Embryonic facial prominence (tissue), 1 donor: ENCODE measurements around the gene HMMR.
"Not testable (repeated sequence)": the region's sequence is repeated elsewhere in the genome, so short reads cannot be mapped to it uniquely, and the experiment has no call there.

Experiments
- DNase-seq: peaks from one replicate; pipeline ENCODE4 v3.0.0-alpha.2; 2016; ENCODE audit errors: extremely low spot score

Gene HMMR

DNA sequence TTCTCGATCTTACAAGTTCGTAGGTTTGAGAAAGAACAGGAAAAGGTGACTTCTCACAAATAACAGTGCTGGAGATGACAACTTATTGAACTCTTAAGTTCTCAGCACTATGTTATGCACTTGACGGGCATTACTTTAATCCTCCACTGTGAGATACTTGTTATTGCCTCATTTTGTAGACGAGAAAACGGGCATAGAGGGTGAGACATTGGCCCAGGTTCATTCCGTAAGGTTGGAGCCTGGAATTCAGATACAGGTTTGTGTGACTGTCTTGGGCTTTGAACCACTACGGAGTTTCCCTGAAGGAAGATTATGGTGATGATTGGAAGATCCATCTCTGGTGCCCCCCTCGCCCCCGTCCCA, 45.6 kb downstream of the HMMR start:
- DNase-seq = no peak

- no peak for DNase-seq
Observed at GRCh38 chr5:163506726-163507125, 46.3 kb downstream of the HMMR start.

DNA sequence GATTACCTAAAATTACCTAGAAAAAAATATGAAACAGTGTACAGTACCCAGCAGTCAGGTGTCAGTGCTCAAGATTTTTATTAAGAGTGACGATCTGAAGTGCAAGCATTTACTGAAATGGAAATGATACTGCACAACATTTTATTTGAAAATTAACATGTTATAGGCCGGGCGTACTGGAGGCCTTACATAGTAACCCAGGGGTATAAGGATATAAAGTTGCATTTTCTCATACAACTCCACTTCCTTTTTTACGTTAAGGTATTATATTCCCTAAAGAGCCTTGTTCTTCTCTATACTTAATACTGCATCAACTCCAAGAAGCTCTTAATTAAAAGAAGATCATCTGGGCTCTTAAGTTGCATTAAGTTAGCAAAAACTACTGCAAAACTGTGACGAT, 48.3 kb downstream of the HMMR start:
- DNase-seq = no peak

GRCh38 chr5:163509291-163509951, 49.0 kb downstream of the HMMR start:
- DNase-seq = no peak

- DNase-seq = no peak
Observed at GRCh38 chr5:163512526-163512925, 52.1 kb downstream of the HMMR start.

GRCh38 chr5:163525096-163525495, 64.7 kb downstream of the HMMR start:
- no peak for DNase-seq

DNA sequence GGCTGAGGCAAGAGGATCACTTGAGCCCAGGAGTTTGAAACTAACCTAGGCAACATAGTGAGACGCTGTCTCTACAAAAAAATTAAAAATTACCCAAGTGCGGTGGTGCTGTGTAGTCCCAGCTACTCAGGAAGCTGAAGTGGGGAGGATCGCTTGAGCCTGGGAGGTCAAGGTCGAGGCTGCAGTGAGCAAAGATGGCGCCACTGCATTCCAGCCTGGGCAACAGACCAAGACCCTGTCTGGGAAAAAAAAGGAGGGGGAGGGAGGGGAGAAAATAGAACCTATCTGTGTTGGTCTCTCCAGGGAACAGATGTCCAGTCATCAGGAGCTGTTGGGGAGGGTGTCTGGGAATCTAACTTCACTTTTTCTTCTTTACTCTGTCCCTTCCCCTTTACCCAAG, 69.3 kb downstream of the HMMR start:
- DNase-seq = no peak

GRCh38 chr5:163531272-163531671, 70.8 kb downstream of the HMMR start:
- DNase-seq = no peak

DNA sequence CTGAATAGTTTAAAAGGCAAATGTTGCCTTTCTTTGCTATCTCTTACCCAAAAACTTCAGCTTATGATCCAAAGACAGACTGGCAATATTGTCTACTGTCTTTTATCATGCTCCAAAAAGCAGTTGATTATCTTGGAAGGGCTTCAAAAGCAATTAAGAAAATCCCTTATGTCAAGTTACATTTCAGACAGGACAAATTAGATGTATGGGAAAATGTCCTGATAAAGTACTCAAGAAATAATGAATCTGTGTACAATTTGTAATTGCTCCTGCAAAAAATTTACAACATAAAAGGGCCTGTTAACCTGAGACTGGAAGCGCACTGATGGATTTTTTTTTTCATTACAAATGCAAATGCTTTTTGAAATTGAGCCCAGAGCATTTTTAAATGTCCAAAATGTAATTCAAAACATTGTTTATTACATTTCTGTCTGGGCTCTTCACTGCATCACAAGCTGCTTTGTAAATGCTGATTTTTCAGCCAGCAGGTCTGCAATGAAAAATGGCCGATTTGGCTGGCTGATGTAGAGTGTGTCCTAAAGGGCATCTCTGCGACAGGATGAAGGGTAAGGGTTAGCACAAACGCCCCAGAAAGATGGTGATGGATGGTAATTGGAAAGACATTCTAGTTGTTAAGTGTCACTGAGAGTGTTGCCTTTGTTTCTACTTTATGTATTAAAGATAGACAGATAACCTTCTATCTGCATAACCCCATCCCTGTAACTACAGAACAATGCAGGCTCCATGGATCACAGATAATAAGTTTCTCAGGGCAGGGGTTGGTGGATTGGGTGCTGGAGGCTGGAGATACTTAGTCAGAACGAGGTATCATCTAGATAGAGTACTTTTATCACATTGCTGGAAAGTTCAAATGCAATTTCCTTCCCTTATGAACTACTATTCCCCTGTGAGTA, 72.0 kb downstream of the HMMR start:
- no peak for DNase-seq

GRCh38 chr5:163533223-163533622, 72.8 kb downstream of the HMMR start:
- no peak for DNase-seq

DNA sequence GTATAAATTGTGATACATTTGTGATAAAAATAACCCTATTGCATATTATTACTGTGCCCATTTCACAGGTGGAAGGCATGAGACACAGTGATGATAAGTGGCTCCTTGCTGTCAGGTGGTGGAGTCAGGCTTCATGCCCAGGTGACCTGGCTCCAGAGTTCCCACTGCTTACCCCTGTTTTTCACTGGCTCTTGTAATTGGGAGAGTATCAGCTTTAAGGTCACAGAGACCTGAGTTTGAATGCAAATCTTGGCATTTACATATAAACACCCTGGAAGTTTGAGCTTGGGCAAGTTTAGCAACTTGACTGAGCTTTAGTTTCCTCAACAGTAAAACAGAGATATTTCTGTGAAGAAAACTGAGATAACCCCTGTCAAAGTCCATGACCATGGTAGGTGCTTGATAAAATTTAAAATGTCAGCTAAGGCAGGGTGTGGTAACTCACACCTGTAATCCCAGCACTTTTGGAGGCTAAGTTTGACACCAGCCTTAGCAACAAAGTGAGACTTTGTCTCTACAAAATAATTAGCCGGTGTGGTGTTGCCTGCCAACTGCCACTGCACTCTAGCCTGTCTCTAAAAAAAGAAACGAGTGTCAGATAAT, 74.2 kb downstream of the HMMR start:
- DNase-seq = no peak

DNA sequence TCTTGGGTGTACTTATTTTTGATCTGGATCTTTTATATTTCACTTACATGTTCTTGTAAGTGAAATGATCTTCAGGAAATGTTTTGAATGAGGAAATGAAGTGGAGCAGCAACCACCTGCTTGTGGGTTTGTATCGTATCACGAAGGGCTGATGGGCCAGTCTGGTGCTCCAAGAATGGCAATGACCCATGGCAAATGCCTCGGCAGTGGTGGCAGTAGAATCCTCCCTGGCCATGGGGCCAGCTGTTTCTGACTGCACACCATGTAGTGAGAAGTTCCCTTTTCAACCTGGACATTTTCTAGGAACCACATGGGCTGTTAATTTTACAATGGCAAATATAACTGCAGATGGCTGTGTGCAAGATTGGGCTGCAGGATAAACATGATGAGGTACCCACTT, 74.9 kb downstream of the HMMR start:
- DNase-seq = no peak

GRCh38 chr5:163536442-163536841, 76.0 kb downstream of the HMMR start:
- not testable (repeated sequence) for DNase-seq

DNA sequence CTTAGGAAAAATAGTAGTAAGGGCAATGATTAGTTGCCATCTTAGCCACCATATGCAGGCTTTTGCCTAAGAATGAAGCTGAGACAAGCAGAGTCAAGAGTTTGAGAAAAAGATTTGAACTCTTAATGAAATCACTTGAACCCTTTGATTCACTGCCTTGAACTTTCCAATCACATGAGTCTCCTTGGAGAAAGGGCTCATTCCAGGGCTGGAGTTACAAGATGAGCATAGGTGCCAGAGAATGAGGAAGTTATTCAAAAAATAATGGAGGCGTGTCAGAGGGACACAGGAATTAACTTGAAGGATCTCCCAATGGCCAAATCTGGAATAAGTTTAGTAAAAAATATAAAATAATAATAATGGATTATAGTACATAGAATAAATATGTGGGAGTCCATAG, 80.3 kb downstream of the HMMR start:
- DNase-seq = no peak
